Activated naive CD4-positive, alpha-beta T cell treated with anti-CD3 and anti-CD28 coated beads, Interleukin-2, amount 50 U/mL, for 16 hours (primary cell): ENCODE data around the gene SEC24D.

Experiments used
- DNase-seq: peaks from one replicate; pipeline ENCODE4 v3.0.0-alpha.2; 2020

The SEC24D gene

GRCh38 chr4:118772081-118772766 is 63.7 kb downstream of the SEC24D start:
- no peak for DNase-seq

DNA sequence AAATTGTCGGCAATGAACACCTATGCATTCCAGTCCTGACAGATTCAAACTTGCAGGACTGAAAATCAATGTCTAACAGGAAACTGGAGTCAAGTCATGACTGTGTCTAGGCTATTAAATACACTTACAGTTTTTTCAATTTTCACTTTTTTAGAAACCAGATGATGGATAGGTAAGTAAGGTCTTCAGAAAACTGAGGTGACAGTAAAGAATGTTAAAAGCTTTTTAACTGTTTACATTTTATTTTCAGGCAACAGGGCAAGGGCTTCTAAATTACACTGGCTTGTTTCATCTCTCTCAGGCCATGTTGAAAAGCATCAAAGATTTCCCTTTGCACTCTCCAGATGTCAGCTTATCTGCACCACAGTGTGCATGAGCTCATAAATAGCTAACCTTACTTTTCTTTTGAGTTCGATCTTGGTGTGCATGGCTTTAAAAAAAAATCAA is 65.2 kb downstream of the SEC24D start:
- DNase-seq, result no peak

DNA sequence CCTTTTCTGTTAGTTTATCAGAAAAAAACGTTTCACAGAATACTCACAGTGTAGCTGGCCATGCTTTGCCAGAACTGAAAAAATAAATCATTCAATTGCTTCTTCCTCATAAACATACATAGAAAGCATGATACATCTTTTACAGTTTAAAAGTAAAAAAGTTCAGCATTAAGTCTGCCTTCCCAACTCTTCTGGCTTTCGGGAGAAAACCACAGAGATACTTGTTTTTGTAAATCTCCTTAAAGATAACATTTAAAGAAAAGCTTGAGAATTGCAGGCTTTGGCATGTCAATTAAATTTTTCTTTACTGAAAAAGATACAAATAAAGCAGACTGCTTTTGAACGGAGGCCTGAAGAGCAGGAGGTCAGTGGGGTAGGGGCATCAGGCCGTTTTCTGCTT is 66.8 kb downstream of the SEC24D start:
- DNase-seq, result no peak

DNA sequence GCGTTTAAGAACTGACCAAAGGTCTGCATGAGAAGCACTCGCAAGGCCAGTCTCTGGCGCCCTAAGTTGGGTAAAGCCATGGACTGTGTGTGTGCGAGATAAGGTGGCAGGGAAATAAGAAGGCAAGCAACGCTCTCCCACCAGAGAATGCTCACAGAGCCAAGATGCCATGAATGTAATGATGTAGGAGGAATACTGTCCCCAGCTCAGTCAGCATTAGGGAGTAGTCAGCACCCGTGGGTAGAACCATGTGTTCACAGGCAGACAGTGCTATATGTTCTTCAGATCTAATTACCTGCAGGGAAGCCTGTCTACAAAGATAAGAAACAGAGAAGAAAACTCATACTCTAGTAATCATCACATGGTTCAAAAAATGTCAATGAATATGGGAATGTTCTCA is 68.8 kb downstream of the SEC24D start:
- DNase-seq, result no peak

DNA sequence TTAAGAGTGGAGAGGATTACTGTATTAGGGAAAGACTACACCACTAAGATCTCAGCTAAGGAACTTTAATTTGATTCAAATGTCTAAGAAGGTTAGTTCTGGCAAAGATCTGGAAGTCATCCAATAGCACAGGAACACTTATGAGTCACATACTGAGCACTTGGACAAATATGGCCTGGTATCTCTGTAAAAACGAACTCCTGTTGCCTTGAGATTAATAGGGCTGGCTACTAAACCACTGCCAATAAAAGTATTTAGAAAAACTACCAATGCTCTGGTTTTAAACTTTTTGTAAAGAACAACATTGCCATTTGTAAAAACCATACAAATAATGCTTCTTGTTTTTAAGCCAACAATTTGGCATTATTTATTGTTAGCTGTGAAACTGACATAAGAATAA is 70.5 kb downstream of the SEC24D start:
- DNase-seq, result no peak

DNA sequence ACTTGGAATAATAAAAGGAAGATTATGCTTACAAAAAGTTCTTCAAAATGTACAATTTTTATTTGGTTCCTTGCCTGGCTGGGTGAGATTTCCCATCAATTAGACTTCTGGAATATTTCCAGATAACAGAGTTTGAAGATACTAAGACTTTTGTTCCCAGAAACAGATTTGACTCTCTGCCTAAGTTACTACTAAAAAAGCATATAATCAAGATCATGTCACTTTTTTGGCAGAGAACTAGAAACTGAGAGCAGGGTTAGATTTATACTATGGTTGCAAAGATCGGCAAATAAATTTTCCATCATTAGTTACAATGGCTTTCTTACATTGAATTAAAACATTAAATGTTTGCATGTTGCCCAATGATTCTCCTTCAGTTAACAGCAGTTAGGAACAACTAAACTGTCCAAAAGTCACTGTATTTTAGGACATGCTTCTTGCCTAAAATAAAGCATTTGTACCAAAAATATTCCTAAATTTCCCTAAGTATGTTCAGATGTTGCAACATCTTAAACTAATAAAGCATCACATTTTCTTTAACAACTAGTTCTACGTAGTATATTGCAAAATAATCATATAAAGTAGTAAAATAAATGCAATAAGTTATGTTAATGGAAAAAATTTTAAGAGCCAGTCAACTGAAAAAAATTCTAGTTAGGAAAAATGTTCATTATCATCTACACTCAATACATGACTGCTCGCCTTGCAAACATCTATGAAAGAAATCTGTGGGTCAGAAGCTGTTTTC is 73.0 kb downstream of the SEC24D start:
- DNase-seq, result no peak

DNA sequence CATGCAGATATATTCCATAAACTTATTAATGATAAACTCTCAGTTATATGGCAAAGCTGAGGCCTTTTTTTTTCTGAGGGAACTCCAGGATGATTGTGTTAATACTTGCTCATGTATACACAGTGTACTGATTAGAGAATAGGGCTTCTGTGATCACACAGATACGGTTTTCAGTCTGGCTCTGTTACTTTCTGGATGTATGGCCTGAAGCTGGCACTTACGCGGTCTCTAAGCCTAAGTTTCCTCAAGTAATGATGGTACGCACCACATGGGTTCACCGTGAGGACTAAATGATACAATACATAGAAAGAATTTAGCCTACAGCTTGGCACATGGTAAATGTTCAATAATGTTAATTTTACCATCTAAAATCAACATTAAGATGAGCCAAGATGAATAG is 73.8 kb downstream of the SEC24D start:
- DNase-seq, result no peak

GRCh38 chr4:118761397-118762016 is 74.4 kb downstream of the SEC24D start:
- DNase-seq, result no peak

DNA sequence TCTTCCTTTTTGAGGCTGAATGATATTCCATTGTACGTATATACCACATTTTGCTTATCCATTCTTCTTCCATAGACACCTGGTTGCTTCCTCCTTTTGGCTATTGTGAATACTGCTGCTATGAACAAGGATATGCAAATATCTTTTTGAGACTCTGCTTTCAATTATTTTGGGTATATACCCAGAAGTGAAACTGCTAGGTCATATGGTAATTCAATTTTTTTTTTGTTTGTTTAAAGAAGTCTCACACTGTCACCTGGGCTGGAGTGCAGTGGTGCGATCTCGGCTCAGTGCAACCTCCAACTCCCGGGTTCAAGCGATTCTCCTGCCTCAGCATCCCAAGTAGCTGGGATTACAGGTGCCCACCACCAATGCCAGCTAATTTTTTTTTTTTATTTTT is 75.4 kb downstream of the SEC24D start:
- DNase-seq, result no peak

GRCh38 chr4:118760092-118760491 is 75.8 kb downstream of the SEC24D start:
- DNase-seq, result no peak

GRCh38 chr4:118759481-118759880 is 76.4 kb downstream of the SEC24D start:
- DNase-seq, result no peak

- no peak for DNase-seq
Measured at GRCh38 chr4:118758293-118758692, 77.6 kb downstream of the SEC24D start.

DNA sequence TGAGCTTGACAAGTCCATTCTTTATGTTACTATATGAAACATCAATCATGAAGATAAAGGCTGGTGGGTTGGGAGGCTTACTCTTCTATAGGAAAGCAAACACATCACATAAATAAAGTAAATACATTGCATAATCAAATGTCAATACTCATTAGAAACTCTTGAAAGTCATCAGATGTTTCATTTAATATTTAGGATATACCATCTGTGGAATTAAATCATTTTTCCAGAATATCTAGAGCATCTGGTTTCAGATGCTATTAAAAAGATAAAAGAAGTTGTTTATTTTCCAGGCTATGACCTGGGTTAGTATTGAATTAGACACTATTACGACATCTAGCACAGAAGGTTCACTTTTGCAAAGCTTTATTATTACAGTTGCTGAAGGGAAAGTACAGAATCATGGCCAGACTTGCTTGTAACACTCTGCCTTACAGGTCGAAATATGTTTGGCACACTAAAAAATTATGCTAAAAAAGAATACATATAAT is 78.1 kb downstream of the SEC24D start:
- DNase-seq, result no peak

DNA sequence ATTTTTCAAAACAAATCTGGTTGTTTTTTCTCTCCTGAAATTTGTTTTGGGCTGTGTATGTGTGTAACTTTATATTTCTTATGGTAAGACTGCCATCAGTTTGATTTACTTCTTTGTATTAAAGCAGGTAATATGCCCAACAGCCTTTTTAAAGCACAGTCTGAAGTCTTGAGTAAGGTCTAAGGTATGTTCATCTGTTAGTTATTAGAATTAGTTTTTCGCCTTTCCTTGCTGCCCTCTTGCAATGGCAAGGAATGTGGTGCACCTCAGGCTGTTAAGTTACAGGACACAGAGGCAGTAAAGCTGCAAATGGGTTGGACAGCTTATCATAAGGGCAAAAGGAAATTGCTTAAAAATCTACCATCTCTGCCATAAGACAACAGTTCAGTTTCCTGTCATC is 79.0 kb downstream of the SEC24D start:
- DNase-seq, result no peak

DNA sequence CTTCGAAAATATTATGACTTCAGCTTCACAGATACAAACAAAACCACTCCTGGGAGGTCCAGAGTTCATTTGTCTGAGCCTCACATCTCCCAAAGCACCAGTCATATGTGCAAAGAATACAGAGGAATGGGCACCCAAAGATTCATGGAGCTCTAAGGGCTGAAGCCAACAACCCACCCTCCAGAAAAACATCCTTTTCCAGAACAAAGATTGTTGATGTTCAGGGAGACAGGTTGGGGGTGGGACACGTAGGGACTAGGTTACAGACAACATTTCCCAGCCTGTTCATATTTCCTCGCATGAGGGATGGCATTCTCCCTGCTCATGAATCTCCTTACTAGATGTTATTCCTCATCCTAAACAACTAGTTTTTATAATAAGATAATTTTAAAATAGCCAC is 79.5 kb downstream of the SEC24D start:
- DNase-seq, result no peak

DNA sequence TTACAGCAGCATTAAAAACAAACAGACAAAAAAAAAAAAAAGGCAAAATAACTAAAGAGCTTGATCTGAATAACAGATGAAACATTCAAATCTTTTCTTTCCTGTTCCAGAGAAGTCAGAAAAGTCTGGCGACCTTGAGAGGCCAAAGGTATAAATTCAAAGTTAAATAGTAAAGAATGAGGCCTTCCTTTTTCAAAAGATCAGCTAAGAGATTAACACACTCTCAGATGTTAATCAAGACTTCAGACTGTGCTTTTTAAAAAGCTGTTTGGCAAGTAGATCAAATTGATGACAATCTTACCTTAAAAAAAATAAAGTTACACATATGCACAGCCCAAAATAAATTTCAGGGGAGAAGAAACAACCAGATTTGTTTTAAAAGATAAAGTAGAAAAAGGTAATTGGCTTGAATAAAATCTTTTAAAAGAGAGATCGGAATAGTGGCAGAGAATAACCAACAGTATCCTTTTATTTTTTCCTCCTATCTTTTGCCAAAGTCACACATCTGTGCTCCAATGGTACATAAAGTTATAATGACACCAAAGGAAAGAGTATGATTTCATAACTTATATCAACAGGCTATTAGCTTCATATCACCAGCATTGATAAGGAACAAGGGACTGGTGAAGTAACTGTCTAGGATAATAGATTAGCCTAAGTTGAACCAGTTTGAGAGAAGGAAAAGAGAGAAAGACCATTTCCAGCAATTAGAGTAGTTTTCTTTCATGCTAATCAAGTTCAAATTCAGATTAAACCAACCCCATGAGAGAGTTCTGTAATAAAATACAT is 80.3 kb downstream of the SEC24D start:
- DNase-seq, result no peak

GRCh38 chr4:118754890-118755289 is 81.0 kb downstream of the SEC24D start:
- DNase-seq, result no peak

DNA sequence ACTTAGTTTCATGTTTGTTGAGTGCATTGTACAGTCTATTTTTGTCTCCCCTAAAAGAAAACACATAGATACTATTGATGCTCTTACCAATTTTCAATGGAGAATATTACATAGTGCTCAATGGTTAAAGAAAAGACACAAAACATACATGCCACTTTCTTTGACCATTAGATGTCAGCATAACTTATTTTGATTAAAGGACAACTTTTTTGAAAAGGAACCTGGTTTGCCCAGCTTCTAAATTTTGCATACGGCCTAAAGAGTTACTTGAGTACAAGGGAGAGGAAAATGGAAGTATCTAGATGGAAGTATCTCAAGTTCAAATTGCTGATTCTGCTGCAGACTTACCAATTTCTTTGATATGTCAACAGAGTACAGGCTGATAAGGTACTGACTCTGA is 82.2 kb downstream of the SEC24D start:
- no peak for DNase-seq

DNA sequence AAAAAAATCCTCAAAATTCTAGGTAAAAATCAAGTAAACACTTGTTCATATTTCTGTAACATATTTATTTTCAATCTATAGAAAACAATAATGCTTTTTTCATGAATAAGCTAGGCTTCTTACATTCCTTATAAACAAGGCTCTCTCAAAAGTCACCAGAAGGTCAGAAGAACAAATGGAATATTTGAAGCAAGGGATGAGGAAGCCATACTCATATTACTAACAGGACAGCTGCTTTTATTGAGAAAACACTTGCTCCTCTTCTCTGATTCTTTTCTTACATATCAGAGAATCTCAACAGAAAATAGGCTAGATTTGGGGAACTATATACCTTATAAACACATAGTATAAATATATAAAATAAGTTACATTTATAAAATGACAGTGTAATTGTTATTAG is 82.8 kb downstream of the SEC24D start:
- DNase-seq, result no peak

DNA sequence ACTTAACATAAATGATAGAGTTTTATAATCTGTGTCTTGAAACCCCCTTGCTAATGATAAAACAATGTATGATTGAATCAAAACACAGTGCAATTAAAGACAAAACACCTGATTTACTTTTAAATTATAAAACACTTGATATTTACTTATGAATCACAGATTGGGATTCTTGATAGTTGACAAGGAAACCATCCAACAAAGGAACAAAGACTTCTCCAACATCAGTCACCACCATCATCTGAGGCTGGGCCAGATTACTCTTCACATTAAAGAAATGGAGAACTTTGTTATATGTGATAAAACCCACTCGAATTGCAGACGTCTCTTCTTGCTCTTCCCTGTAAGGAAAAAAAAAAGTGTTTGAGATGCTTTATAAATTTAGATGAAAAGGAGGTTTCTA is 83.4 kb downstream of the SEC24D start:
- DNase-seq, result no peak

DNA sequence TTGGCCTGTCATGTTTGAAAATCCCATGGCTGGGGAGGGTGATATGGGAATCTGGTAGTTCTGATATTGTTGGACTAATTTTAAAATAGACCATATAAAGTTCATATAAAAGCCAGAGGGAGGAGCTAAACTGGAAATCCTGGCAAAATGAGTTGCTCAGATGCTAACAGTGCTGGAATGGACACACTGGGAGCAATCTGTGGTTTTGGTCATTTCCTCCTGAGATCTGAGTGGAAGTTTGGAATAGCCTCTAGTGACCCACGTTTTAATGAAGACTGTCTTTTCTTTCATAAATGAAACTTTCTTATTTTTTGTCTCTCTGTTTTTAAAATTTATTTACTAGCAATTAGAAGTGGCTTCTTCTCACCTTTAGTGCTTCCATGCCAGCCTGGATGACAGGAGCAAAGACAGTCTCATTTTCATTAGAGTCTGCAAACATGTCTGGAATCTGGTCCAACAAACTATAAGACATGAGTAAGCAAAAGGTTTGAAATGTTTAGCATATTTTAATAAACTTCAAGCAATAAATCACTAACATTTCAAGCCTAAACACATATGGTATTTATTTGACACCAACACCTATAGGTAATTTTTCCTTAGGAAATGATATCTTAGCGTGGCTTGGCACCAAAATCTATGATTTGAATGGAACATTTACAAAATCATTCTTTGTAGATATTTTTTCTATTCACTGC is 84.2 kb downstream of the SEC24D start:
- no peak for DNase-seq

GRCh38 chr4:118749347-118749988 is 86.5 kb downstream of the SEC24D start:
- DNase-seq, result no peak
